PC-3 (cell line): ENCODE results near the gene BTBD18. TPM values are rescaled to one million over a fixed set of nuclear protein-coding genes. Genes with fewer than 3 reads are reported as not detected.

Experiments used
- ATAC-seq: fragments of 200-7000 bp; cut with Tn5 transposase; 2 replicates; pipeline ENCODE4 v1.9.1; 2020; ENCODE audit warnings: mild to moderate bottlenecking, moderate library complexity
- BruUV-seq: library from RNA; stranded (reverse); fragments of 400-500 nt; replicated peaks from 2 replicates; lab custom pipeline; 2021; lab: Mats Ljungman, UMichigan
- CTCF ChIA-PET: fragments of 300-600 bp; sonication (Branson Sonifier 250); formaldehyde crosslinking; loops from one replicate; lab custom pipeline; 2022; ENCODE audit warnings: antibody characterized with exemption; lab: Charles Lee
- POLR2A ChIA-PET: fragments of 300-600 bp; sonication (Branson Sonifier 250); formaldehyde crosslinking; loops from one replicate; lab custom pipeline; 2022; ENCODE audit warnings: antibody characterized with exemption; ENCODE audit not compliant: unreplicated experiment; lab: Charles Lee
- DNase-seq: peaks from one replicate; pipeline ENCODE4 v3.0.0-alpha.2; 2015
- H2AFZ ChIP-seq: fragments of 300-600 bp; sonication (generic); 2 replicates; pipeline ENCODE4 v1.6.0; 2016; ENCODE audit warnings: antibody characterized with exemption, low read length
- H3F3A ChIP-seq: fragments of 300-600 bp; sonication (generic); one replicate; pipeline ENCODE4 v1.6.0; 2017; ENCODE audit warnings: antibody characterized with exemption, low read length, control low read depth, mild to moderate bottlenecking; ENCODE audit not compliant: unreplicated experiment
- H3K27ac ChIP-seq: fragments of 300-600 bp; sonication (generic); 2 replicates; pipeline ENCODE4 v1.5.1; 2016; ENCODE audit warnings: mild to moderate bottlenecking, low read length
- H3K27me3 ChIP-seq: fragments of 300-600 bp; sonication (generic); 2 replicates; pipeline ENCODE4 v1.6.1; 2016; ENCODE audit warnings: low read length, mixed read lengths
- H3K36me3 ChIP-seq: fragments of 300-600 bp; sonication (generic); 2 replicates; pipeline ENCODE4 v1.6.1; 2016; ENCODE audit warnings: low read depth, mixed run types, low read length, mixed read lengths
- H3K4me1 ChIP-seq: fragments of 300-600 bp; sonication (generic); 2 replicates; pipeline ENCODE4 v1.5.1; 2016; ENCODE audit warnings: low read length; ENCODE audit not compliant: insufficient read depth
- H3K4me2 ChIP-seq: fragments of 300-600 bp; sonication (generic); 2 replicates; pipeline ENCODE4 v1.6.0; 2016; ENCODE audit warnings: low read length
- H3K4me3 ChIP-seq: fragments of 300-600 bp; sonication (generic); 2 replicates; pipeline ENCODE4 v1.5.1; 2016; ENCODE audit warnings: mild to moderate bottlenecking, low read length, mixed read lengths
- H3K79me2 ChIP-seq: fragments of 300-600 bp; sonication (generic); 2 replicates; pipeline ENCODE4 v1.6.1; 2017; ENCODE audit warnings: low read length, mixed read lengths
- H3K9ac ChIP-seq: fragments of 300-600 bp; sonication (generic); 2 replicates; pipeline ENCODE4 v1.6.0; 2016; ENCODE audit warnings: mild to moderate bottlenecking, low read length
- H3K9me2 ChIP-seq: fragments of 300-600 bp; sonication (generic); replicated peaks from 2 replicates; pipeline ENCODE4 v1.6.1; 2016; ENCODE audit warnings: mixed run types, low read length, mixed read lengths
- H3K9me3 ChIP-seq: fragments of 300-600 bp; sonication (generic); 2 replicates; pipeline ENCODE4 v1.6.1; 2016; ENCODE audit warnings: low read length, mixed read lengths
- H4K20me1 ChIP-seq: fragments of 300-600 bp; sonication (generic); 2 replicates; pipeline ENCODE4 v1.6.1; 2016; ENCODE audit warnings: low read length, mixed read lengths
- EZH2 ChIP-seq: fragments of 300-600 bp; sonication (generic); IDR thresholded peaks from one replicate; pipeline ENCODE4 v1.6.1; 2017; ENCODE audit warnings: antibody characterized with exemption, mild to moderate bottlenecking, low read length; ENCODE audit not compliant: unreplicated experiment
- EZH2phosphoT487 ChIP-seq: fragments of 300-600 bp; sonication (generic); IDR thresholded peaks from 2 replicates; pipeline ENCODE4 v1.6.1; 2018; ENCODE audit warnings: mild to moderate bottlenecking, antibody characterized with exemption, low read length, borderline replicate concordance
- intact Hi-C: fragments of 100-400 bp; cut with micrococcal nuclease; formaldehyde crosslinking; loops from 2 replicates; pipeline ENCODE4 v1.9.0; 2023
- total RNA-seq: library from RNA; depleted of rRNA; stranded (reverse); fragments of >200 nt; gene quantifications from 2 replicates; pipeline ENCODE4 v1.2.3, GENCODE V29; 2014
- TF ChIP-seq, protein P1 (sequence below): fragments of 300-600 bp; sonication (generic); conservative IDR thresholded peaks from 2 replicates; pipeline ENCODE4 v1.5.1; 2017; ENCODE audit warnings: antibody characterized with exemption, low read depth, mild to moderate bottlenecking, low read length

The BTBD18 gene
- total RNA-seq, 1 experiment from 2014 or later, result not detected

DNA sequence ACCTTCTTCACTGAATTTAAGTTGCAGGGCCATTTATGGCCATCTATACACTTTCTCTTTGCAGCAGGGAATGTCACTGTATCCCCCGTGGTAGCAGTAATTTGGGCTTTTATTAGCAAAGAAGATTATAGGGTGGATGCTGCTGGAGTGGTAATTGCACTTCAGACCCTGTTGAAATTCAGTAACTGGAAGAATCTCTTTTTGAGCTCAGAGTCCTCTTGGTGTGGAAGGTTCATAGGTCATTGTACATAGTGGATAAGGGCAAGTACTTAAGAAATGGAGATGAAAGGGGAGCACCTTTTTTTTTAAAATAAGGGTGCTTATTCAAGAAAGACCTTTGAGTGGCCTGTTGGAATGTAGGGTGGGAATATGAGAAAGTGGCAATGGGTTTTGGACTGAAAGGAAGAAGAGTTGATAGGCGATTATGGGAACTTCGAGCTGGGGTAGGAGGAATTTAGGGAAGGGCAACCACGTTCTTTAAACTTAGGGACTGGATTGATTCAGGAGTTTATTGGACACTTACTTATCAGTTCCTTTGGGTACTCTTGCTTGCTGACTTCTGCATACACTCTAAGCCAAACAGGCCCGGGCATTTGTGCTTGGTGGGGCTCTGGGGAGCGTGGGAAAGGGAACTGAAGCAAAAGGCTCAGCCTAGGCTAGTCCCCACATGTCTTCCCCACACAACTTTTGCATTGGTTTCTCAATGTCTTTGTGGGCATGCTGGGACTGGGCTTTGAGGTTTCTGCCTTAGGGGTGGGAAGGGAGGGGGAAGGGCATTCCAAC, 36.5 kb upstream of the BTBD18 start:
- Histone ChIP-seq H3K4me2 (no peak overlapping the region), H3K4me3 (no peak overlapping the region), H2AFZ (no peak overlapping the region), H3K27me3 (no peaks in the 10 kb centered on the region), H3F3A (peaks cover 12% of the 10 kb centered on the region), H3K79me2 (peaks cover 100% of the 10 kb centered on the region), H3K4me1 (peaks cover 25% of the 10 kb centered on the region), H4K20me1 (no peaks in the 10 kb centered on the region), H3K9me3 (no peaks in the 10 kb centered on the region), H3K9me2 (no peaks in the 10 kb centered on the region), H3K27ac (no peak overlapping the region), H3K36me3 (peaks cover 14% of the 10 kb centered on the region), H3K9ac (no peak overlapping the region)
- ChIA-PET CTCF (interaction anchor here (0.5 to 1.5 kb wide), 2 partner anchors 12 to 33 kb away, joined by 3 read pairs; no protein-coding TSS in a partner anchor), POLR2A (interaction anchor here (0.6 kb wide), 1 partner anchor 11 kb away, joined by 19 read pairs; no protein-coding TSS in a partner anchor)
- ATAC-seq (no peak), DNase-seq (no peak)
- BruUV-seq, result no TSS peak
- intact Hi-C loops, result no loop called here
- TF ChIP-seq, protein P1, sequence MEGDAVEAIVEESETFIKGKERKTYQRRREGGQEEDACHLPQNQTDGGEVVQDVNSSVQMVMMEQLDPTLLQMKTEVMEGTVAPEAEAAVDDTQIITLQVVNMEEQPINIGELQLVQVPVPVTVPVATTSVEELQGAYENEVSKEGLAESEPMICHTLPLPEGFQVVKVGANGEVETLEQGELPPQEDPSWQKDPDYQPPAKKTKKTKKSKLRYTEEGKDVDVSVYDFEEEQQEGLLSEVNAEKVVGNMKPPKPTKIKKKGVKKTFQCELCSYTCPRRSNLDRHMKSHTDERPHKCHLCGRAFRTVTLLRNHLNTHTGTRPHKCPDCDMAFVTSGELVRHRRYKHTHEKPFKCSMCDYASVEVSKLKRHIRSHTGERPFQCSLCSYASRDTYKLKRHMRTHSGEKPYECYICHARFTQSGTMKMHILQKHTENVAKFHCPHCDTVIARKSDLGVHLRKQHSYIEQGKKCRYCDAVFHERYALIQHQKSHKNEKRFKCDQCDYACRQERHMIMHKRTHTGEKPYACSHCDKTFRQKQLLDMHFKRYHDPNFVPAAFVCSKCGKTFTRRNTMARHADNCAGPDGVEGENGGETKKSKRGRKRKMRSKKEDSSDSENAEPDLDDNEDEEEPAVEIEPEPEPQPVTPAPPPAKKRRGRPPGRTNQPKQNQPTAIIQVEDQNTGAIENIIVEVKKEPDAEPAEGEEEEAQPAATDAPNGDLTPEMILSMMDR, result no peak
- no peak for TF ChIP-seq EZH2
- TF ChIP-seq EZH2phosphoT487, result no peak

DNA sequence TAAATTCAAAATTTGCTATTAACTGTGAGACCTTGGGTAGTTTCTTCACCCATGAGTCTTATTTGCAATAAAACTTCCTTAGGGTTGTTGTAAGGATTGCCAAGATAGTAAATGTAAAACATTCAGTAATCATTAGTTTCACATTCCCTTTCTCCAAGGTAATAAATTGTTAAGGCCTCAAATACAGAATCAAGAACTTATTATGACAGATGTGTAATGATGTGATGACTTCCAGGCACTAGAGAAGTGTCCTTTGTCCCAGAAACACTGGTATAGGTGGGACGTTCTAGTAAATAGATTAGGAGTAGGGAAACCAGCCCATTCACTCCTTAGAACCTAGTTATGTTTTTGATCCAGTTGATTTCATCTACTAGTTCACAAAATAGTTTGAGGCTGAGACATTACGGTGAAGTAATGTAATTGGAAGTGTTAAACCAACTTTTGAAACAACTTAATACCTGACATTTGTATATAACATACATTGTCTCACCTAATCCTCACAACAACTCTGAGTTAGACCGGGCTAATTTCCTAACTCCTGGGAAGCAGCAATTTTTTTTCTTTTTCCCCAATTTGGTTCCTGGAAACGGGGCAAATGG, 35.5 kb upstream of the BTBD18 start:
- no peaks in the 10 kb centered on the region for H3K9me2 ChIP-seq
- H3K27me3 ChIP-seq, result no peaks in the 10 kb centered on the region
- BruUV-seq, result no TSS peak
- intact Hi-C loops, result no loop called here
- ChIA-PET CTCF (no interaction called here), POLR2A (no interaction called here)
- H4K20me1 ChIP-seq, result no peaks in the 10 kb centered on the region
- TF ChIP-seq EZH2, result no peak
- no peak overlapping the region for H3K4me2 ChIP-seq
- no peak overlapping the region for H3K27ac ChIP-seq
- H3K79me2 ChIP-seq, result peaks cover 100% of the 10 kb centered on the region
- no peak overlapping the region for H2AFZ ChIP-seq
- peaks cover 16% of the 10 kb centered on the region for H3K36me3 ChIP-seq
- H3K4me1 ChIP-seq, result peaks cover 23% of the 10 kb centered on the region
- peaks cover 2% of the 10 kb centered on the region for H3F3A ChIP-seq
- H3K4me3 ChIP-seq, result no peak overlapping the region
- no peak overlapping the region for H3K9ac ChIP-seq
- ATAC-seq, result no peak
- no peak for DNase-seq
- H3K9me3 ChIP-seq, result no peaks in the 10 kb centered on the region

DNA sequence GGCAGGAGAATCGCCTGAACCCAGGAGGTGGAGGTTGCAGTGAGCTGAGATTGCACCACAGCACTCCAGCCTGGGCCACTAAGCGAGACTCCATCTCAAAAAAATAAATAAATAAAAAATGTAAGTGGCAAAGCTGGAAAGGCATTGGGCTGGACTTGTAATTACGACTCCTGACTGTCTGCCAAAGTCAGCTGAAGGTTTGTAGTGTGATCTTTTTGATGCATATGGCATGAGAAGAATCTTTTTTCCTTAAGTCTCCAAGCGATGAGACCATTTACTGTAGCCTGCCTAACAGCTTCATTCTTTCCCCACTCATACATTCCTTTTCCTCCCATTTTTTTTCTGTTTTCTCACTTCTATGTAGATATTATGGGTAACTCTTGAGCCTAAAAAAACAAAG, 34.8 kb upstream of the BTBD18 start:
- POLR2A ChIA-PET, result no interaction called here
- no peaks in the 10 kb centered on the region for H3K9me2 ChIP-seq
- no peak overlapping the region for H3K4me2 ChIP-seq
- H3F3A ChIP-seq, result no peaks in the 10 kb centered on the region
- TF ChIP-seq EZH2phosphoT487 (no peak), EZH2 (no peak)
- TF ChIP-seq, protein P1, result no peak
- H3K9ac ChIP-seq, result no peak overlapping the region
- H3K4me3 ChIP-seq, result no peak overlapping the region
- H3K27me3 ChIP-seq, result no peaks in the 10 kb centered on the region
- intact Hi-C loops, result no loop called here
- no TSS peak for BruUV-seq
- peaks cover 9% of the 10 kb centered on the region for H3K36me3 ChIP-seq
- H4K20me1 ChIP-seq, result no peaks in the 10 kb centered on the region
- no peak for ATAC-seq
- no peaks in the 10 kb centered on the region for H3K9me3 ChIP-seq
- H3K79me2 ChIP-seq, result peaks cover 100% of the 10 kb centered on the region
- peaks cover 23% of the 10 kb centered on the region for H3K4me1 ChIP-seq
- H3K27ac ChIP-seq, result no peak overlapping the region
- no peak for DNase-seq
- H2AFZ ChIP-seq, result no peak overlapping the region
- CTCF ChIA-PET, result no interaction called here
